Natural killer cell (primary cell): ENCODE data around the gene ACTL6B. TPM values are rescaled to one million over a fixed set of nuclear protein-coding genes. Genes with fewer than 3 reads are reported as not detected.

Source experiments
- ATAC-seq, 3 donors: fragments of 150-1000 bp in 2 of 3; fragments of 200-7000 bp in 1 of 3; cut with Tn5 transposase; 1 replicate in 1 of 3; 2 replicates in 2 of 3; pipeline ENCODE4 v1.10.0; 2021; ENCODE audit warnings: mild to moderate bottlenecking in 2 of 3, moderate library complexity in 2 of 3
- DNase-seq, 2 donors: peaks; one replicate each; pipeline versions ENCODE4 v3.0.0 to v3.0.0-alpha.2; 2013 to 2021; ENCODE audit warnings: mixed read lengths in 1 of 2
- H3K27ac ChIP-seq: one replicate; pipeline ENCODE4 v1.5.1; 2013; ENCODE audit warnings: mild to moderate bottlenecking, low read length
- H3K27me3 ChIP-seq: one replicate; pipeline ENCODE4 v1.6.1; 2013; ENCODE audit warnings: low read length; ENCODE audit not compliant: control insufficient read depth, insufficient read depth
- H3K36me3 ChIP-seq: one replicate; pipeline ENCODE4 v1.6.1; 2013; ENCODE audit warnings: low read length; ENCODE audit not compliant: control insufficient read depth, insufficient read depth
- H3K4me1 ChIP-seq: one replicate; pipeline ENCODE4 v1.6.1; 2013; ENCODE audit warnings: low read length; ENCODE audit not compliant: control insufficient read depth, insufficient read depth
- H3K4me3 ChIP-seq: one replicate; pipeline ENCODE4 v1.5.1; 2013; ENCODE audit warnings: low read length
- H3K9me3 ChIP-seq: one replicate; pipeline ENCODE4 v1.6.1; 2013; ENCODE audit warnings: low read length; ENCODE audit not compliant: control insufficient read depth, insufficient read depth
- H3K27ac Mint-ChIP-seq, 2 donors: one replicate each; pipeline ENCODE4 v1.8.0; 2022; ENCODE audit warnings: mild to moderate bottlenecking in 2 of 2, mixed read lengths in 2 of 2, moderate library complexity in 1 of 2
- H3K27me3 Mint-ChIP-seq, 2 donors: one replicate each; pipeline ENCODE4 v1.8.0; 2022; ENCODE audit warnings: low read depth in 2 of 2, mixed read lengths in 2 of 2
- H3K36me3 Mint-ChIP-seq: one replicate; pipeline ENCODE4 v1.8.0; 2022; ENCODE audit warnings: mixed read lengths
- H3K4me1 Mint-ChIP-seq, 2 donors: one replicate each; pipeline ENCODE4 v1.8.0; 2022; ENCODE audit warnings: mixed read lengths in 2 of 2
- H3K4me3 Mint-ChIP-seq: one replicate; pipeline ENCODE4 v1.8.0; 2022; ENCODE audit warnings: mild to moderate bottlenecking, moderate library complexity, mixed read lengths
- H3K9me3 Mint-ChIP-seq, 2 donors: one replicate each; pipeline ENCODE4 v1.8.0; 2022; ENCODE audit warnings: mixed read lengths in 2 of 2
- CTCF ChIP-seq: fragments of 200-600 bp; IDR thresholded peaks from one replicate; pipeline ENCODE4 v1.8.0; 2022; ENCODE audit warnings: antibody characterized with exemption
- WGBS: methylation state at CpG from one replicate; pipeline ENCODE4 v1.1.7; 2013; ENCODE audit warnings: missing lambda C conversion rate; ENCODE audit not compliant: insufficient coverage; 5-methylcytosine and 5-hydroxymethylcytosine counted together
- intact Hi-C: fragments of 100-400 bp; cut with micrococcal nuclease; formaldehyde crosslinking; loops from one replicate; pipeline ENCODE4 v1.14.2; 2022
- total RNA-seq, 4 donors: library from RNA; stranded (reverse); fragments of 120-200 nt in 1 of 4; gene quantifications; one replicate each; pipeline versions ENCODE4 v1.2.3 to v1.2.4, GENCODE V29; 2013 to 2022

Gene ACTL6B
- total RNA-seq, 3 donors from 2014 or later (not counting 1 experiment from before 2014, with no cell fraction given) = not detected

- H3K36me3 ChIP-seq = no peaks in the 10 kb centered on the region
- peaks cover 29% of the 10 kb centered on the region for H3K27me3 ChIP-seq
- no peak for TF ChIP-seq CTCF
- H3K27me3 Mint-ChIP-seq = peaks cover 30 to 38% of the 10 kb centered on the region in 2 donors
- H3K4me1 ChIP-seq = peaks cover 6% of the 10 kb centered on the region
- H3K4me3 ChIP-seq = no peak overlapping the region
- no peak overlapping the region for H3K27ac ChIP-seq
- DNase-seq (no peak), ATAC-seq (no peak)
- 61% methylated on average over 18 of the region's 25 CpGs for WGBS
- H3K27ac Mint-ChIP-seq = no peak overlapping the region
- H3K36me3 Mint-ChIP-seq = no peaks in the 10 kb centered on the region
- intact Hi-C loops = no loop called here
- H3K9me3 Mint-ChIP-seq = no peaks in the 10 kb centered on the region
- no peak overlapping the region for H3K4me3 Mint-ChIP-seq
- H3K9me3 ChIP-seq = no peaks in the 10 kb centered on the region
- H3K4me1 Mint-ChIP-seq = no peaks in the 10 kb centered on the region
These were observed 1.1 kb downstream of the ACTL6B start for GRCh38 chr7:100654908-100655831.

DNA sequence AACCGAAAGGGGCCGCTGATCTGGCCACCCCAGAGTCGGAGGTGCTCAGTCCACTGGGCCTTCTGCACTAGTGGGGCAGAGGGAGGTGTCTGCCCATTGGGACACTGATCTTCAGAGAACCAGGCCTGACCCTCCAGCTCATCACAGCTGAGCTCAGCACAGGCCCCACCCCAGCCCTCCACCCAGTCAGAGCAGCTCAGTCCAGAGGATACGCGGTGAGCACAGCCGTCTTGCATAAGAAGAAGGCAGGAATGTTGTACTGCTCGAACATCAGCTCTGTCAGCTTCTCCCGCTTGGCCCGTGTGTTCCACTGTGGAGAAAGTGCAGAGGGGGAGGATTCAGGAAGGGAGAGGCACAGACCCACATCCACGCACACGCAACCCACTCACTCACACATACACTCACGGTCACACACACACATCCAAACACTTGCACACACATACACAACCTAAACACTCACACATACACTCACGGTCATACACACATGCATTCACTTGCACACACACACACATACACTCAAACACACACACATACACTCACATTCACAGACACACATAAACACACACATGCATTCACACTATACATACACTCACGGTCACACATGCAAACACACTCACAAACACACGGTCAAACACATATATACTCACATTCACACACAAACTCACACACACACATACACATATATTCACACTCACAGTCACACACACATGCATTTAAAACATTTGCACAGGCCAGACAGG, 6.3 kb downstream of the ACTL6B start:
- H3K27ac Mint-ChIP-seq = no peak overlapping the region
- TF ChIP-seq CTCF = no peak
- peaks cover 16 to 32% of the 10 kb centered on the region in 2 donors for H3K27me3 Mint-ChIP-seq
- no peak for DNase-seq
- Histone ChIP-seq H3K4me1 (no peaks in the 10 kb centered on the region), H3K27me3 (peaks cover 5% of the 10 kb centered on the region), H3K36me3 (no peaks in the 10 kb centered on the region), H3K4me3 (no peak overlapping the region), H3K27ac (no peak overlapping the region), H3K9me3 (no peaks in the 10 kb centered on the region)
- intact Hi-C loops = no loop called here
- no peaks in the 10 kb centered on the region for H3K4me1 Mint-ChIP-seq
- no peak overlapping the region for H3K4me3 Mint-ChIP-seq
- ATAC-seq = no peak
- H3K9me3 Mint-ChIP-seq = no peaks in the 10 kb centered on the region
- WGBS = 85% methylated on average over 13 of the region's 15 CpGs
- H3K36me3 Mint-ChIP-seq = no peaks in the 10 kb centered on the region

DNA sequence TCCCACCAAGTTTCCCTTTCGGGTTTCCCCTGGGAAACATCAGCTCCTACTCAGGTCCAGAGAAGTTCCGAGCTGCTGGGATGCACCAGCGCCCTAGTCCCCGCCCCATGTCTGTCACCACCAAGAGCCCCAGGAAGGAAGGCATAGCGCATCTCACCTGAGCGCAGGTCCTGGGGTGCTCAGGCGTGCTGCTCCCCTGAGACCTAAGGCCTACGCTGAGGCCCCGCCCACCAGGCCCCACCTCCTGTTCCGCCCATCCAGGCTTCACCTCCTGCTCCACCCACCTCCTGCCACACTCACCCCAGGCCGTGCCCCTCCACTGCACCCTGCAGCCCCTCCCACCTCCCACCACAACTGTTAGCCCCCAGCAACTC, 13.7 kb downstream of the ACTL6B start:
- Mint-ChIP-seq H3K9me3 (no peaks in the 10 kb centered on the region), H3K4me1 (no peaks in the 10 kb centered on the region), H3K27ac (no peak overlapping the region), H3K36me3 (no peaks in the 10 kb centered on the region), H3K27me3 (peaks cover 0 to 10% of the 10 kb centered on the region in 2 donors), H3K4me3 (no peak overlapping the region)
- TF ChIP-seq CTCF = no peak
- DNase-seq (peak in 1 of 2 donors; percentile 36), ATAC-seq (no peak)
- H3K36me3 ChIP-seq = no peaks in the 10 kb centered on the region
- no peaks in the 10 kb centered on the region for H3K27me3 ChIP-seq
- 72% methylated on average over 11 of the region's 11 CpGs for WGBS
- no peaks in the 10 kb centered on the region for H3K9me3 ChIP-seq
- intact Hi-C loops = no loop called here
- H3K27ac ChIP-seq = no peak overlapping the region
- no peak overlapping the region for H3K4me3 ChIP-seq
- H3K4me1 ChIP-seq = no peaks in the 10 kb centered on the region
